Colon (tissue), 2 donors: ENCODE data around the gene ROPN1B.

Source experiments
- FAIRE-seq: peaks from 2 replicates; lab custom pipeline; 2012; peaks lifted over from hg19 to GRCh38; lab: Jason Lieb, UNC
- donor health status: control.
- donor health status: control.

The ROPN1B gene

DNA sequence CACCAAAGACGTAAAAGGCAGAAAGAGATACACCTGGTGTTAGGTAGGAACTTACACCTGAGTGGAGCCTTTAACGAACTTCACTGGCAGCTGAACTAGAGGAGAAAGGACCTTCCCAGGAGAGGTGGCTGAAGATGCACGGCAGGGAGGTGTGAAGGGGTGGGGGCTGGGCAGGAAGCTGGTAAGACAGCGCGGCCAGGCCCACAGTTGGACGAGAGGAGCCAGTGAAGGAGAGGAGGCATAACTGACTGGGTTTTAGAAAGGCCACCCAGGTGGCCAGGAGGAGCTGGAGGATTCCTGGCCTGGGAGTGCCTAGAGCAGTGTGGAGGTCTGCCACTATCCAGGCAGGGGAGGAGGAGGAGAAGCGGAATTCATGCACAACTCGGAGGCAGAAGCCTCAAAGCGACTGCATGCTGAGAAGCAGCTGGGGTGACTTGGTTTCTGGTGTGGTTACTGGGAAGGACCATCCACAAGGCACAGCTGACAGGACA, 63.0 kb downstream of the ROPN1B start:
- no peak for FAIRE-seq
